ENCODE measurements around the gene IGSF6. TPM values are rescaled to one million over a fixed set of nuclear protein-coding genes. Genes with fewer than 3 reads are reported as not detected.

IGSF6 gene
- total RNA-seq, 1 experiment from 2014 or later = not detected

DNA sequence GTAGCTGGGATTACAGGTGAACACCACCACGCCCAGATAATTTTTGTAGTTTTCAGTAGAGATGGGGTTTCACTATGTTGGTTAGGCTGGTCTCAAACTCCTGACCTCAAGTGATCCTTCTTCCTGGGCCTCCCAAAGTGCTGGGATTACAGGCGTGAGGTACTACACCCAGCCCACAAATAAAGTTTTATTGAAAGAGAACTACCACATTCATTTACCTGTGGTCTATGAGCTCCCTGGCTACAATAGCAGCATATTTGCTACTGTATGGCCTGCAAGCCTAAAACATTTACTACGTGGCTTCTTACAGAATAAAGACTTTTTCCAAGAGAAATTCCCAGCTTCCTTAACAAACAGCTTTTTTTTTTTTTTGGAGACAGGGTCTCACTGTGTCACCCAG is 49.6 kb downstream of the IGSF6 start:
- H3K9ac ChIP-seq (ENCODE audit: extremely low read depth, insufficient read length, low read length) = no peak overlapping the region

More for the DNA sequence above, 49.6 kb downstream of the IGSF6 start:
- H4K20me1 ChIP-seq (ENCODE audit: control insufficient read depth, insufficient read depth, insufficient read length) = no peaks in the 10 kb centered on the region
- WGBS (ENCODE audit: extremely low coverage, insufficient read length, low lambda C conversion rate) = no CpG with 5 or more reads among the region's 3 CpGs
- H4K91ac ChIP-seq (ENCODE audit: insufficient read length, low read depth, low read length) = no peak overlapping the region
- no peaks in the 10 kb centered on the region for H3K27me3 Mint-ChIP-seq (ENCODE audit: low read depth)
- H3K27ac ChIP-seq (ENCODE audit: insufficient read length, low read depth, low read length) = no peak overlapping the region
- H3K4me3 Mint-ChIP-seq = no peak overlapping the region
- H3K27ac Mint-ChIP-seq = no peak overlapping the region
- H2AFZ ChIP-seq (ENCODE audit: low read length) = no peak overlapping the region
- H2BK12ac ChIP-seq (ENCODE audit: insufficient read length, low read depth, low read length) = no peak overlapping the region
- no peak overlapping the region for H3K4me2 ChIP-seq (ENCODE audit: insufficient read depth, insufficient read length, low read length)
- no peak overlapping the region for H3K18ac ChIP-seq (ENCODE audit: insufficient read length, low read depth, low read length)
- no peak overlapping the region for H2BK20ac ChIP-seq (ENCODE audit: low read depth, low read length, poor library complexity, severe bottlenecking)
- TF ChIP-seq, protein P1, sequence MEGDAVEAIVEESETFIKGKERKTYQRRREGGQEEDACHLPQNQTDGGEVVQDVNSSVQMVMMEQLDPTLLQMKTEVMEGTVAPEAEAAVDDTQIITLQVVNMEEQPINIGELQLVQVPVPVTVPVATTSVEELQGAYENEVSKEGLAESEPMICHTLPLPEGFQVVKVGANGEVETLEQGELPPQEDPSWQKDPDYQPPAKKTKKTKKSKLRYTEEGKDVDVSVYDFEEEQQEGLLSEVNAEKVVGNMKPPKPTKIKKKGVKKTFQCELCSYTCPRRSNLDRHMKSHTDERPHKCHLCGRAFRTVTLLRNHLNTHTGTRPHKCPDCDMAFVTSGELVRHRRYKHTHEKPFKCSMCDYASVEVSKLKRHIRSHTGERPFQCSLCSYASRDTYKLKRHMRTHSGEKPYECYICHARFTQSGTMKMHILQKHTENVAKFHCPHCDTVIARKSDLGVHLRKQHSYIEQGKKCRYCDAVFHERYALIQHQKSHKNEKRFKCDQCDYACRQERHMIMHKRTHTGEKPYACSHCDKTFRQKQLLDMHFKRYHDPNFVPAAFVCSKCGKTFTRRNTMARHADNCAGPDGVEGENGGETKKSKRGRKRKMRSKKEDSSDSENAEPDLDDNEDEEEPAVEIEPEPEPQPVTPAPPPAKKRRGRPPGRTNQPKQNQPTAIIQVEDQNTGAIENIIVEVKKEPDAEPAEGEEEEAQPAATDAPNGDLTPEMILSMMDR (conservative IDR thresholded peaks at IDR 0.05) = no peak
- H2BK5ac ChIP-seq (ENCODE audit: insufficient read length, low read length) = no peak overlapping the region
- no peak overlapping the region for H3K56ac ChIP-seq (ENCODE audit: insufficient read length, low read depth, low read length)
- peaks cover 31% of the 10 kb centered on the region for H3K79me2 ChIP-seq (ENCODE audit: insufficient read depth, low read length)
- no peak overlapping the region for H3T11ph ChIP-seq (ENCODE audit: low read length)
- no peak overlapping the region for H2BK120ac ChIP-seq (ENCODE audit: low read depth, low read length, poor library complexity, severe bottlenecking)
- H4K8ac ChIP-seq (replicated peaks; ENCODE audit: insufficient read length, low read depth, low read length) = no peak overlapping the region
- H3K9me3 Mint-ChIP-seq = no peaks in the 10 kb centered on the region
- H3K4me1 Mint-ChIP-seq = peaks cover 18 to 21% of the 10 kb centered on the region in 2 experiments
- no peaks in the 10 kb centered on the region for H3K36me3 Mint-ChIP-seq (ENCODE audit: insufficient read depth in 1 of 3, low read depth in 3 of 3)
- no peak overlapping the region for H3K4ac ChIP-seq (ENCODE audit: low read depth, low read length)
- peaks cover 13% of the 10 kb centered on the region for H3K23me2 ChIP-seq (ENCODE audit: insufficient read length, low read depth, low read length, poor library complexity, severe bottlenecking)
- no peak overlapping the region for H2AK5ac ChIP-seq (ENCODE audit: insufficient read length, low read length)
- H3K9me3 ChIP-seq (ENCODE audit: control insufficient read depth, low read depth, low read length) = no peaks in the 10 kb centered on the region
- no peaks in the 10 kb centered on the region for H3K27me3 ChIP-seq (ENCODE audit: insufficient read depth, low read length)
- H3K23ac ChIP-seq (ENCODE audit: insufficient read length, low read depth, low read length) = no peak overlapping the region
- H4K5ac ChIP-seq (ENCODE audit: insufficient read length, low read depth, low read length) = no peak overlapping the region
- H3K14ac ChIP-seq (ENCODE audit: insufficient read depth, low read length) = no peak overlapping the region
- no peaks in the 10 kb centered on the region for H3K4me1 ChIP-seq (ENCODE audit: insufficient read depth, low read length)
- peaks cover 8% of the 10 kb centered on the region for H3K79me1 ChIP-seq (ENCODE audit: insufficient read depth, low read depth, low read length, poor library complexity, severe bottlenecking)
- no peak for DNase-seq
- H2BK15ac ChIP-seq (ENCODE audit: low read depth, low read length) = no peak overlapping the region
